Breast epithelium (tissue), 4 donors: ENCODE results near the gene RGS12. TPM values are rescaled to one million over a fixed set of nuclear protein-coding genes. Genes with fewer than 3 reads are reported as not detected.

Source experiments
- DNase-seq, 2 donors: peaks; one replicate each; pipeline ENCODE4 v3.0.0-alpha.2; 2019; ENCODE audit warnings: low spot score in 2 of 2
- H3K27ac ChIP-seq, 2 donors: fragments of 200-600 bp; sonication (generic) in 1 of 2; one replicate each; pipeline ENCODE4 v1.5.1; 2016 to 2019; ENCODE audit warnings: mild to moderate bottlenecking in 1 of 2
- H3K27me3 ChIP-seq, 2 donors: fragments of 200-600 bp; sonication (generic) in 1 of 2; one replicate each; pipeline versions ENCODE4 v1.5.1 to v1.6.0; 2017 to 2019; ENCODE audit warnings: control low read depth in 1 of 2, mild to moderate bottlenecking in 1 of 2
- H3K36me3 ChIP-seq: fragments of 200-600 bp; one replicate; pipeline ENCODE4 v1.5.1; 2019
- H3K4me1 ChIP-seq, 2 donors: fragments of 200-600 bp; sonication (generic); one replicate each; pipeline ENCODE4 v1.5.1; 2016 to 2019; ENCODE audit warnings: control low read depth in 1 of 2
- H3K4me3 ChIP-seq, 3 donors: fragments of 200-600 bp; sonication (generic); 1 replicate in 2 of 3; 2 replicates in 1 of 3; pipeline ENCODE4 v1.5.1; 2016 to 2019; ENCODE audit warnings: mild to moderate bottlenecking in 3 of 3, moderate library complexity in 2 of 3
- H3K9me3 ChIP-seq, 2 donors: fragments of 200-600 bp; sonication (generic) in 1 of 2; one replicate each; pipeline ENCODE4 v1.5.1; 2016 to 2019; ENCODE audit warnings: control low read depth in 1 of 2
- CTCF ChIP-seq, 3 donors: fragments of 450-650 bp; IDR thresholded peaks; one replicate each; pipeline ENCODE4 v1.5.1; 2016 to 2017; ENCODE audit warnings: antibody characterized with exemption in 3 of 3, mild to moderate bottlenecking in 3 of 3, moderate library complexity in 3 of 3
- POLR2A ChIP-seq: fragments of 450-650 bp; IDR thresholded peaks from one replicate; pipeline ENCODE4 v1.6.1; 2016; ENCODE audit warnings: antibody characterized with exemption, mild to moderate bottlenecking, moderate library complexity
- POLR2AphosphoS5 ChIP-seq, 3 donors: sonication (generic); formaldehyde crosslinking; IDR thresholded peaks; one replicate each; pipeline ENCODE4 v1.6.1; 2017; ENCODE audit warnings: antibody characterized with exemption in 3 of 3
- intact Hi-C: fragments of 100-400 bp; cut with DNase I; formaldehyde crosslinking; loops from one replicate; pipeline ENCODE4 v1.15.1; 2023; ENCODE audit warnings: low total_unique reads
- total RNA-seq, 3 donors: library from RNA; depleted of rRNA; stranded (reverse); fragments of >200 nt; gene quantifications; one replicate each; pipeline ENCODE4 v1.1.0, GENCODE V29; 2016

RGS12 gene
- total RNA-seq, 3 donors from 2014 or later = 24.3 to 94.5 (median 29.9) TPM

GRCh38 chr4:3248811-3249661 is 43.8 kb upstream of the RGS12 start, which contains the start of gene MSANTD1:
TSS of gene MSANTD1 (plus strand) at chr4:3249159. CDS start at chr4:3249223, 64 bp downstream.
- Histone ChIP-seq H3K36me3 (no peaks in the 10 kb centered on the region), H3K9me3 (no peaks in the 10 kb centered on the region), H3K27ac (no peak within 1 kb of the TSS), H3K4me1 (no peaks in the 10 kb centered on the region), H3K27me3 (no peaks in the 10 kb centered on the region), H3K4me3 (no peak within 1 kb of the TSS)
- intact Hi-C loops = no loop called here
- no peak for DNase-seq
- no peak for TF ChIP-seq POLR2A
- TF ChIP-seq POLR2AphosphoS5 (IDR thresholded peaks at IDR 0.05) = no peak
- TF ChIP-seq CTCF (IDR thresholded peaks at IDR 0.05) = no peak

- no peak for DNase-seq
- H3K27ac ChIP-seq = no peak overlapping the region
- intact Hi-C loops = no loop called here
- H3K4me3 ChIP-seq = no peak overlapping the region
- H3K4me1 ChIP-seq = no peaks in the 10 kb centered on the region
- TF ChIP-seq POLR2AphosphoS5 (IDR thresholded peaks at IDR 0.05) (no peak), POLR2A (no peak), CTCF (IDR thresholded peaks at IDR 0.05) (no peak)
- H3K27me3 ChIP-seq = no peaks in the 10 kb centered on the region
- no peaks in the 10 kb centered on the region for H3K36me3 ChIP-seq
- no peaks in the 10 kb centered on the region for H3K9me3 ChIP-seq
These were observed 42.9 kb upstream of the RGS12 start for GRCh38 chr4:3249711-3250437.

- TF ChIP-seq CTCF (IDR thresholded peaks at IDR 0.05) (no peak), POLR2AphosphoS5 (IDR thresholded peaks at IDR 0.05) (no peak), POLR2A (no peak)
- Histone ChIP-seq H3K27ac (no peak overlapping the region), H3K27me3 (no peaks in the 10 kb centered on the region), H3K4me3 (no peak overlapping the region), H3K36me3 (no peaks in the 10 kb centered on the region), H3K9me3 (no peaks in the 10 kb centered on the region), H3K4me1 (no peaks in the 10 kb centered on the region)
- no peak for DNase-seq
- intact Hi-C loops = no loop called here
These were observed 42.3 kb upstream of the RGS12 start for GRCh38 chr4:3250438-3250955.

- DNase-seq = no peak
- Histone ChIP-seq H3K27ac (no peak overlapping the region), H3K27me3 (no peaks in the 10 kb centered on the region), H3K4me1 (no peaks in the 10 kb centered on the region), H3K9me3 (no peaks in the 10 kb centered on the region), H3K4me3 (no peak overlapping the region), H3K36me3 (no peaks in the 10 kb centered on the region)
- TF ChIP-seq POLR2AphosphoS5 (IDR thresholded peaks at IDR 0.05) (no peak), POLR2A (no peak), CTCF (IDR thresholded peaks at IDR 0.05) (no peak)
- intact Hi-C loops = no loop called here
These were observed 41.7 kb upstream of the RGS12 start for GRCh38 chr4:3250956-3251690.
